Aorta (tissue), 5 donors: ENCODE results near the gene DAP3. TPM values are rescaled to one million over a fixed set of nuclear protein-coding genes. Genes with fewer than 3 reads are reported as not detected.
"Not testable (repeated sequence)": the region's sequence is repeated elsewhere in the genome, so short reads cannot be mapped to it uniquely, and the experiment has no call there.

ENCODE experiments used
- ATAC-seq: fragments of 200-7000 bp; cut with Tn5 transposase; one replicate; pipeline ENCODE4 v1.9.1; 2022; ENCODE audit warnings: moderate library complexity; ENCODE audit not compliant: low FRiP score
- DNase-seq, 2 donors: peaks; one replicate each; pipeline ENCODE4 v3.0.0-alpha.2; 2020
- H3K27ac ChIP-seq, 2 donors: one replicate each; pipeline ENCODE4 v1.5.1; 2013; ENCODE audit warnings: low read length in 2 of 2, mild to moderate bottlenecking in 2 of 2, moderate library complexity in 2 of 2, control low read depth in 1 of 2, inconsistent platforms in 1 of 2, low read depth in 1 of 2
- H3K27me3 ChIP-seq, 2 donors: one replicate each; pipeline ENCODE4 v1.6.1; 2013; ENCODE audit warnings: control low read depth in 1 of 2, low read length in 1 of 2, mild to moderate bottlenecking in 1 of 2, moderate library complexity in 1 of 2; ENCODE audit not compliant: insufficient read depth in 2 of 2, control insufficient read depth in 1 of 2
- H3K36me3 ChIP-seq, 2 donors: one replicate each; pipeline ENCODE4 v1.6.1; 2013; ENCODE audit warnings: control low read depth in 1 of 2, low read length in 1 of 2, mild to moderate bottlenecking in 1 of 2; ENCODE audit not compliant: insufficient read depth in 2 of 2, control insufficient read depth in 1 of 2
- H3K4me1 ChIP-seq, 2 donors: one replicate each; pipeline ENCODE4 v1.6.1; 2013; ENCODE audit warnings: low read length in 2 of 2, control low read depth in 1 of 2, mild to moderate bottlenecking in 1 of 2, moderate library complexity in 1 of 2; ENCODE audit not compliant: insufficient read depth in 2 of 2, control insufficient read depth in 1 of 2
- H3K4me3 ChIP-seq, 2 donors: one replicate each; pipeline ENCODE4 v1.5.1; 2013; ENCODE audit warnings: low read length in 2 of 2, control low read depth in 1 of 2, mild to moderate bottlenecking in 1 of 2
- H3K9me3 ChIP-seq: one replicate; pipeline ENCODE4 v1.6.1; 2013; ENCODE audit warnings: mild to moderate bottlenecking, low read length; ENCODE audit not compliant: control insufficient read depth
- WGBS, 2 donors: extraction: QIAGEN DNeasy Blood & Tissue Kit; methylation state at CpG; one replicate each; pipeline ENCODE4 v1.1.7; 2013; 5-methylcytosine and 5-hydroxymethylcytosine counted together
- intact Hi-C, 2 donors: fragments of 100-400 bp; cut with DNase I; formaldehyde crosslinking; loops; one replicate each; pipeline versions ENCODE4 v1.14.2 to v1.15.0; 2022
- polyA plus RNA-seq, 2 donors: library from polyadenylated mRNA; stranded (reverse); fragments of 200-250 nt; gene quantifications; one replicate each; pipeline ENCODE4 v1.2.3, GENCODE V29; 2013
- total RNA-seq, 2 donors: library from RNA; stranded (reverse); fragmentation: NEBNext Ultra II Directional; extraction: Animal tissue kit (Norgen Biotek cat#: 25700); gene quantifications; one replicate each; pipeline ENCODE4 v1.2.1, GENCODE V29; 2021
- donor health status: healthy with polysubstance abuse.
- donor health status: Bipolar disorder and iron deficiency.
- donor health status: DM: no; HTN: no; CAD: no.
- donor health status: DM: no; HTN: no; CAD: no.
- donor health status: DM: yes; HTN: yes; CAD: no.

DAP3 gene
- total and polyA plus RNA-seq, 4 donors, result 56.1 to 76.7 (median 63.3) TPM

DNA sequence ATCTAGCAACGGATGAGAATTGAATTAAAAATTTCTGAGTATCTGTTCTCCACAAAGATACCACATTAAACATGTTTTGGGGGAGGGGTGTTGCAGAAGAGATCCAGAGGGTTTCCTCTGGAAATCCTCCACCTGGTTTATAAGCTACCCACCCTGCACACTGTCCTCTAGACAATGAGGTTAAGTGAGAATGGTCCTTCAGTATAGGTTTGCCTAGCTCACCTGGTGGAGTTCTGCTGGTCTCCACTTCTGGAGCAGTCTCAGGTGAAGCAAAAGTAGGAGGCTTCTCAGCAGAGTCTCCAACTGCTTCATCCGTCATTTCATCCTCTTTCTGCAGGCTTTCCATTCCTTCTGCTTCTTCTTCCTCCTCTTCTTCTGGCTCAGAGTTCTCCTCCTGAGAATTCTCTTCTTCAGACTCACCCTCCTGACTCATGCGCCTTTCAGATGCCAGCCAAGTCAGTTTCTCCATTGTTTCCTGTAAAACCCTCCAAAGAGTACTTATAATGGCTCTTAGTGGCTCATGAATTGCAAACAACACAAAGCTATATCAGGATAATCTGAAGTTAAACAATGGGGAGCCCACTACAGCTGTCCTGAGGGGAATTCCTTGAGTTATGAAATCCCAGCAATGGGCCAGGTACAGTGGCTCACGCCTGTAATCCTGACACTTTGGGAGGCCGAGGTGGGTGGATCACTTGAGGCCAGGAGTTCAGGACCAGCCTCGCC lies 74.4 kb downstream of the DAP3 start:
- H3K4me3 ChIP-seq, H3K4me1 ChIP-seq, H3K27ac ChIP-seq, H3K27me3 ChIP-seq, H3K9me3 ChIP-seq: not testable (repeated sequence)
- WGBS, 2 donors, result 86 to 89% methylated on average over 6 of the region's 6 CpGs
- intact Hi-C loops, result loop anchor here in 1 of 2 donors (2.0 kb wide), 1 partner anchor 30 kb away; no protein-coding TSS in a partner anchor
- peaks cover 8 to 12% of the 10 kb centered on the region in 2 donors for H3K36me3 ChIP-seq
- ATAC-seq (peak; percentile 57), DNase-seq (peak; percentile 76 to 83)

- H3K27me3 ChIP-seq, H3K36me3 ChIP-seq, H3K4me1 ChIP-seq, H3K4me3 ChIP-seq, H3K27ac ChIP-seq, H3K9me3 ChIP-seq, ATAC-seq, DNase-seq: not testable (repeated sequence)
- 93% methylated on average over 7 of the region's 7 CpGs for WGBS, 2 donors
- intact Hi-C loops, result loop anchor here in 1 of 2 donors (2.0 kb wide), 1 partner anchor 29 kb away; no protein-coding TSS in a partner anchor
Observed at GRCh38 chr1:155763989-155764388, 75.1 kb downstream of the DAP3 start.

DNA sequence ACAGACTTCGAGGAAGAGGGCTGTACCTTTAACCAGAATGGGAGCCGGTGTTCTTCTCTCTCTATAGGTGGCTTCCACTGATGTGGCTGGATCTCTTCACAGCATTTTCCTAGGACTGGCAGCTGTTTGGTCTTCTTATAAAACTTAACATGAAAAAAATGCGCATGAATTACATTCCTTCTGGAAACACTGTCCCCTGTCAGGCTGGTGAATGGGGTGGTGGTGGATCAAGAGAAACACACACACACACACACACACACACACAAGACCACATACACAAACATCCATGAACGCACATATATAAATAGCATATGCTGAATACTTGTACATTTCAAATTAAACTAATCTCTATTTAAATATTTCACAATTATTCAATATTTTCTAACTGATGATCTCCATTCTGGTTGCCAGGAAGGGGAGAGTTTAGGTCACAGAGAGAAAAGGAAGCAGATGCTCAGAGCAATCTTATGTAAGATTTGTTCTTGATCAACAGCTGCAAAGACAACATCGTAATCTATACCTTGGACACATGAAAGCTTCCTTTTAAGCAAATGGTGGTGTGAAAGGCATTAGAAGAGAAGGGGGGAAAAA lies 78.6 kb downstream of the DAP3 start:
- DNase-seq, result not testable (repeated sequence)
- 88 to 92% methylated on average over 3 of the region's 5 CpGs for WGBS, 2 donors

DNA sequence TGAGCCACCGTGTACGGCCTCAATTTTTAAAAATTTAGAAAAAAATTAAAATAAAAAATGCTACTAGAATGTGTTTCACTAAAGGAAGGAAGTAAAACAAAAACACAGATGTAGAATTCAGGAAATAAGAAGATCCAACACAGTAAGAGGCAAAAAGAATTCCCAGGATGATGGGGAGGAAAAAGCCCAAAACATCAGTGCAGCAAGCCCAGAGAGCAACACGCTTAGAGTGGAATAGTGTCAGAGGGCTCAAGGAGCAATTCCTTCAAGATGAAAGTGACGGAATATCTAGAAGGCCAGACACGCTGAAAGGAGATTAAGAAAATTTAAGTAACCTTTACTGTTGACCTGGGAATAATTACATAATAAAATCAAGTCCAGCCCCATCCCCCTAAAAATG lies 80.4 kb downstream of the DAP3 start:
- H3K27me3 ChIP-seq, result no peaks in the 10 kb centered on the region
- WGBS, 2 donors, result 90 to 92% methylated on average over 5 of the region's 5 CpGs
- intact Hi-C loops, result no loop called here
- no peak overlapping the region for H3K27ac ChIP-seq
- no peak for ATAC-seq
- H3K36me3 ChIP-seq, result peaks cover 0 to 12% of the 10 kb centered on the region in 2 donors
- H3K4me1 ChIP-seq, result no peaks in the 10 kb centered on the region
- H3K9me3 ChIP-seq, result no peaks in the 10 kb centered on the region
- H3K4me3 ChIP-seq, result no peak overlapping the region
- DNase-seq, result no peak

More for the DNA sequence above, 78.6 kb downstream of the DAP3 start:
- H3K27ac ChIP-seq, H3K36me3 ChIP-seq, H3K4me1 ChIP-seq, H3K4me3 ChIP-seq, intact Hi-C loops, H3K27me3 ChIP-seq, H3K9me3 ChIP-seq, ATAC-seq: not testable (repeated sequence)

DNA sequence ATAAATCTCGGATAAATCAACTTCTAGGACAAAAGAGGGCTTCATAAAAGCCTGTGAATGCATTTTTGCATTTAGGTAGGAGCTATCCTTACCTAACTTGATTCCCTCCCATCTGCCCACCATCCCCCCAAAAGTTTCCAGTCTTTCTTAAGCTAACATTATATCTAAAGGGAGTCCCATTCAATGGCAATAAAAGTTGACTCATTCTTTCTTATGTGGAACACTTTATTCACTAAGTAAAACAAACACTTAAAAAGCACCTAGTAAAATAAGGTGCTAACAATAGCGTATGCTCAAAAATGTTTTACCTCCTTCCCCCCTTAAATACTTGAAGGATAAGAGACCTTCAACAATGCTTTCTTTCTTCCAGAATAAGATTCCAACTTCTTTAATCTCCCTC lies 84.3 kb downstream of the DAP3 start:
- no peak for ATAC-seq
- Histone ChIP-seq H3K4me3 (no peak overlapping the region), H3K27ac (no peak overlapping the region), H3K4me1 (no peaks in the 10 kb centered on the region), H3K9me3 (no peaks in the 10 kb centered on the region), H3K27me3 (no peaks in the 10 kb centered on the region), H3K36me3 (peaks cover 0 to 15% of the 10 kb centered on the region in 2 donors)
- WGBS, 2 donors, result 83 to 89% methylated on average over 2 of the region's 2 CpGs
- intact Hi-C loops, result loop anchor here in 1 of 2 donors (10.0 kb wide), 1 partner anchor 152 kb away; no protein-coding TSS in a partner anchor
- no peak for DNase-seq

- ATAC-seq (no peak), DNase-seq (no peak)
- Histone ChIP-seq H3K27me3 (no peaks in the 10 kb centered on the region), H3K36me3 (peaks cover 0 to 11% of the 10 kb centered on the region in 2 donors), H3K9me3 (no peaks in the 10 kb centered on the region), H3K4me3 (no peak overlapping the region), H3K4me1 (no peaks in the 10 kb centered on the region), H3K27ac (no peak overlapping the region)
- WGBS, 2 donors, result 90 to 91% methylated on average over 4 of the region's 4 CpGs
- intact Hi-C loops, result loop anchor here in 1 of 2 donors (10.0 kb wide), 1 partner anchor 148 kb away; no protein-coding TSS in a partner anchor
Observed at GRCh38 chr1:155776414-155776813, 87.5 kb downstream of the DAP3 start.

DNA sequence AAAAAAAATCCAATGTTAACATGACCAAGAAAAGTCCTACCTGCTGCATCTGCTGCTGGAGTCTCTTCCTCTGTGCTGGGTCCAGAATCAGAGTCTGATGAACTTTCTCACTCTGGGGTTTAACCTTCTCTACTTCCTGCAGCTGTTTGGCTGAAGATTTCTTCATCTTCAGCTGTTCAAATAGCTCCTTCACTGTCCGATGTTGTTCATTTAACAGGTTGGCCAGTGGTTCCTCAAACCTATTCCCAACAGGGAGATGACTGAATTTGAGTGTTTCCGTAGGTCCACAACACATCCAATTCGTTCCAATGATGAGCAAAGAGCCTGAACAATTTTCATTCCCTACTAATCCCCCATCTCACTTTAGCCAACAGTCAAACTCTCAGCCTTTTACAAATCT lies 88.7 kb downstream of the DAP3 start:
- Histone ChIP-seq H3K27me3 (no peaks in the 10 kb centered on the region), H3K27ac (no peak overlapping the region), H3K36me3 (peaks cover 0 to 11% of the 10 kb centered on the region in 2 donors), H3K4me1 (no peaks in the 10 kb centered on the region), H3K4me3 (no peak overlapping the region), H3K9me3 (no peaks in the 10 kb centered on the region)
- no peak for ATAC-seq
- intact Hi-C loops, result loop anchor here in 1 of 2 donors (10.0 kb wide), 1 partner anchor 147 kb away; no protein-coding TSS in a partner anchor
- 90 to 92% methylated on average over 3 of the region's 3 CpGs for WGBS, 2 donors
- no peak for DNase-seq
